IPS-20b (cell line): Measurements from ENCODE around the gene EMC6.

ENCODE experiments used
- H3K27ac ChIP-seq: one replicate; pipeline ENCODE4 v1.5.1; 2013; ENCODE audit warnings: low read length
- H3K27me3 ChIP-seq: 2 replicates; pipeline ENCODE4 v1.6.1; 2013; ENCODE audit warnings: mild to moderate bottlenecking, low read length, inconsistent platforms; ENCODE audit not compliant: insufficient read depth
- H3K36me3 ChIP-seq: 2 replicates; pipeline ENCODE4 v1.6.1; 2013; ENCODE audit warnings: low read depth, mild to moderate bottlenecking, inconsistent platforms, low read length, moderate library complexity; ENCODE audit not compliant: insufficient read depth
- H3K4me1 ChIP-seq: 2 replicates; pipeline ENCODE4 v1.6.1; 2013; ENCODE audit warnings: mild to moderate bottlenecking, control low read depth, inconsistent platforms, low read length, moderate library complexity; ENCODE audit not compliant: insufficient read depth
- H3K4me3 ChIP-seq: 2 replicates; pipeline ENCODE4 v1.5.1; 2013; ENCODE audit warnings: mild to moderate bottlenecking, low read length, inconsistent platforms
- H3K9ac ChIP-seq: 2 replicates; pipeline ENCODE4 v1.6.1; 2013; ENCODE audit warnings: low read depth, mild to moderate bottlenecking, inconsistent platforms, low read length, moderate library complexity
- H3K9me3 ChIP-seq: 2 replicates; pipeline ENCODE4 v1.6.1; 2013; ENCODE audit warnings: mild to moderate bottlenecking, low read depth, low read length, inconsistent platforms; ENCODE audit not compliant: insufficient read depth

The EMC6 gene

DNA sequence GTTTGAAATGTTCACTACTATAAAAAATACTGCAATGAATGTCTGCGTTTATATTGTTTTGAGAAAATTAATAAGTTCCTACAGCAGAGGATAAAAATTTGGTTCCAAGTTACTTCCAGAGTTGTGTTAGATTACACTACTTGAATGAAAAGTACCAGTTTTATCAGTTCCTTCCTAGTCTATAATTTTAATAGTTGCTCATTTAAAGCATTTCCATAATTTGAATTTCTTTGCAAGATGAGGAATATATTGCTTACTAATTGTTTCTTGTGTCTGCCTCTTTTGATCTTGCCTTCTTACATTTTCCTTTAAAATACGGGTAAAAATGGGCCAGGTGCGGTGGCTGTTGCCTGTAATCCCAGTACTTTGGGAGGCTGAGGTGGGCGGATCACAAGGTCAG lies 4.0 kb downstream of the EMC6 start:
- H3K9me3 ChIP-seq: no peaks in the 10 kb centered on the region

DNA sequence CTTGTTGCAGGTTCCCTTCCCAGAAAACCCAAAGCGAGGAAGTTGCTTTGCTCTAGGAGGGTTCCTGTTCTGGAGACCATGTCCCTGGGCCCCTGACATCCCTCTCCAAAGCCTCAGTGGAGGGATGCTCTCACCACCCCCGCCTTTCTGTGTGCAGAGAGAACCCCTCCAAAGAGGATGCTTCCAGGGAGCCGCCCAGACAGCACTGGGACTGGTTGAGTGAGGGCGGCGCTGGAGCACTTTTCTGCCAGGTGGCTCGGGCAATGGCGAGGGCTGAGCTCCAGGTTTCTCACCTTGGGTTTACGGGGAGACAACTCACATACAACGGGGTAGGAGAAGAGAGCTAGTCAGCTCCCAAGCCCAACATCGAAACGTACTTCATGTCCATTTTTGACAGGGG lies 7.3 kb downstream of the EMC6 start:
- Histone ChIP-seq H3K27ac (no peak overlapping the region), H3K9me3 (no peaks in the 10 kb centered on the region), H3K4me1 (no peaks in the 10 kb centered on the region), H3K27me3 (no peaks in the 10 kb centered on the region), H3K4me3 (no peak overlapping the region), H3K36me3 (no peaks in the 10 kb centered on the region), H3K9ac (no peak overlapping the region)

More for the DNA sequence above, 4.0 kb downstream of the EMC6 start:
- Histone ChIP-seq H3K4me1 (no peaks in the 10 kb centered on the region), H3K27me3 (no peaks in the 10 kb centered on the region), H3K27ac (no peak overlapping the region), H3K9ac (no peak overlapping the region), H3K36me3 (peaks cover 9% of the 10 kb centered on the region; the same call in 1 of the 2 replicates), H3K4me3 (no peak overlapping the region)

DNA sequence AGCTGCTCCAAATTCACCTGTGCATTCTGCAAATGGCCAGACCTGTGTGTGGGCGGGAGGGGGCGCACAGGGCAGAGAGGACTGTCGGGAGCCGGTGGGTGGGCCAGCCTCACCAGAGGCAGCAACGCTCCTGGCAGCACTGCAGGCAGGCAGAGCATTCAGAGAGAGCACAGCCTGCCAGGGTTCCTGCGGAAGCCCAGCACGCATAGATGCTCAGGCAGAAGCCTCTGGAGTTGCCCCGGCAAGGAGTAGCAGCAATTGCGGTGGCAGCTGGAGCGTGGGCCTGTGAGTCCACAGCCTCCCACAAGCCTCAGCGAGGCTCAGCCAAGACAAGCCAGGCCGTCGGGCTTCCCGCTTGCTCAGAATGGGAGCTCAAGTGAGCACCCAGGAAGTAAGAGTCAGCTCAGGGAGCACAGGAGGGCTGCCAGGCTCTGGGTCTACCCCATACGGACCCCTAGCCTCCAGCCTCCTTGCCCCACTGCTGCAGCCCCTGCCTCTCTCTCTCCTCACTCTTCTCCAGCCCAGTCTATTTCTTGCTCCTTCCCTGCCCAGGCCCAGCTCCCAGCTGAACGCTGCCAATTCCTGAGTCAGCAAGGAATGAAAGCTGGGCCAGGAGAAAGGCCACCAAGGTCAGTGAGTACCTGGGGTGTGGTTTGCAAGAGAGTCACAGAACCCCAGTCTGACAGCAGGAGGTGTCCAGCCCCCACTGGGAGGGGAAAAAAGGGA lies 9.6 kb downstream of the EMC6 start:
- Histone ChIP-seq H3K9me3 (no peaks in the 10 kb centered on the region), H3K9ac (no peak overlapping the region), H3K27ac (no peak overlapping the region), H3K36me3 (no peaks in the 10 kb centered on the region), H3K4me3 (no peak overlapping the region), H3K4me1 (no peaks in the 10 kb centered on the region), H3K27me3 (no peaks in the 10 kb centered on the region)

DNA sequence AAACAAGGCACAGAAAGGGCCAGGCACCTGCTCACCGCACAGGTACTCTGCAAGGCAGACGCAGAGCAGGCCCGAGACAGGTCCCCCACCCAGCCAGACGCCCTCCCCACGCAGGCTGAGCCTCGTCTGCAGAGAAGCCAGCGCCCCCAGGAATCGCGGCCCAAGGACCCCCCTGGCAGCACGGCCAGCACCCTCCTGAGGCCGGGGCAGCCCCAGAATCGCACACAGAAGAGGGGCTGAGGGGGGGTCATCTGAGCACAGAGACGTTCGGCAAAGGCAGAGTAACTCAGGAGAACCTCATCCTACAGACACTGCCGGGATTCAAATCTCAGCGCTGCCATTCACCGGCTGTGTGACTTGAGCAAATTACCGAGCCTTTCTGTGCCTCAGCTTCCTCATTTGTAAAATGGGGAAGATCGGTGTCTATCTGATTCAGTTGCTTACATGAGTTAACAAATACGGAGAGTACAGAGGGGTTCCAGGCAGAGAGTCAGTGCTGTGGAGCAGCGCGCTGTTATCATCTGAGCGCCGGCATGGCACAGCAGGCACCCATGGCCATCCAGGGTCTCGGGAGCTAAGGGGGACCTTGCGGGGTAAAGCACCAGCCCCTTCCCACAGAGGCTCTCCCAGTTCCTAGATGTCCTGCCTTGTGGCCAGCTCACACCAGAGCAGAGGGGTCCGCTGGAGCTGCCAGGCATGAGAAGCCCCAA lies 10.4 kb downstream of the EMC6 start:
- no peak overlapping the region for H3K9ac ChIP-seq
- no peak overlapping the region for H3K27ac ChIP-seq
- no peaks in the 10 kb centered on the region for H3K36me3 ChIP-seq

DNA sequence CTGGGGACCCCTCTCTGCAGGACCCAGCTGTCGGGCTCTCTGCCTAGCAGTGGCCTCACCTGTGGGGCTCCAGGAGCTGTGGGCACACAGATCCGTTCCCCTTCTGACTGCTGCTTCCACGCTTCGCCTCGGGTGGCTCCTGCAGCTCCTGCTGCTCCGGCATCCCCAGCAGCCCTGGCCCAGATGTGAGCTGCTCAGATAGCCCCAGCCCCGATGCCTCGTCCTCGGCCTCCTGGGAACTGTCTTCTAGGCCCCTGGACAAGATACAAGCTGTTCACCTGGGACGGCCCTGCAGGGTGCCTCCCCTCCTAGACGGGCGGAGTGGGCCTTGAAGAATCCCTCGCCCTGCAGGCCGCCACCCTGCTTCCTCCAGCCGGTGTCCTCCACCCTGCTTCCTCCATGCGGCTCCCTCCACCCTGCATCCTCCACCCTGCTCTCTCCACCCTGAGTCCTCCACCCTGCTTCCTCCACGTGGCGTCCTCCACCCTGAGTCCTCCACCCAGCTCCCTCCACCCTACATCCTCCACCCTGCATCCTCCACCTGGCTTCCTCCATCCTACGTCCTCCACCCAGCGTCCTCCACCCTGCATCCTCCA lies 11.0 kb downstream of the EMC6 start:
- H3K9ac ChIP-seq: no peak overlapping the region
- no peaks in the 10 kb centered on the region for H3K9me3 ChIP-seq
- H3K27me3 ChIP-seq: no peaks in the 10 kb centered on the region
- H3K27ac ChIP-seq: no peak overlapping the region
- H3K4me3 ChIP-seq: no peak overlapping the region
- H3K36me3 ChIP-seq: no peaks in the 10 kb centered on the region
- H3K4me1 ChIP-seq: no peaks in the 10 kb centered on the region

More for the DNA sequence above, 10.4 kb downstream of the EMC6 start:
- Histone ChIP-seq H3K4me3 (no peak overlapping the region), H3K4me1 (no peaks in the 10 kb centered on the region), H3K27me3 (no peaks in the 10 kb centered on the region), H3K9me3 (no peaks in the 10 kb centered on the region)

DNA sequence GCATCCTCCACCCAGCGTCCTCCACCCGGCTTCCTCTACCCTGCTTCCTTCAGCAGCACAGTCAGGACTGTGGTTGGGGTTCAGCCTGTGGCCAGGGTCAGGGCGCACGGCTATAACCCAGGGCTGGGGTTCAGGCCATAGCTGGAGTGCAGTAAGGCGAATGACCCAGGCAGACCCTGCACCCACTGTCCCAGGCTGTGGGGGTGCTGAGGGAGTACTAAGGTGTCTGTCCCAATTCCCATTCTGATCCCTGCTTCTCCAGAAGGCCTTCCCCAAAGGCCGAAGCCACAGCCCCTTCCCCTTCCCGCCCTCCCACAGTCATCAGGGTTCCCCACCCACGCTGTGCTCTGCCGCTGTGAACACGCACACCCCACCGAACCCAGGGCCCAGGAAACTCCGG lies 12.4 kb downstream of the EMC6 start:
- H3K27me3 ChIP-seq: no peaks in the 10 kb centered on the region
- H3K9me3 ChIP-seq: no peaks in the 10 kb centered on the region
- no peak overlapping the region for H3K9ac ChIP-seq
- H3K4me1 ChIP-seq: no peaks in the 10 kb centered on the region
- no peak overlapping the region for H3K27ac ChIP-seq
- no peaks in the 10 kb centered on the region for H3K36me3 ChIP-seq
- no peak overlapping the region for H3K4me3 ChIP-seq

DNA sequence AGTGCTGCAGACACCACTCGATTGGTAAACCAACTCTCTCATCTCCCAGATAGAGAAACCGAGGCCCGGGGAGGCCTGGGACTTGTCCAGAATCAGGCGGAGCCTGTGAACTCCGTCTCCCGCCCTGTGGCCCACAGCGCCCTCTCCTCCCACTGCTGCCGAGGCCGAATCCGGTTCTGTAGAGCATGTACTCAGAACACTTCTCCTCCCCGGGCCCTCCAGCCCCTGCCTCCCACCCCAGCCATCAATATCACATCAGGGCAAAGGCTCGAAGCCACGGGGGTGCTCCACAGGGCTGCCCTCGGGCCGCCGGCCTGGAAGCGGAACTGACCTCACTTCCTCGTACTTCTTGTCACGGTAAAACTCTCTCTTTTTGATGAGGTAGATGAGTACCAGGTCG lies 13.0 kb downstream of the EMC6 start:
- Histone ChIP-seq H3K27ac (no peak overlapping the region), H3K27me3 (no peaks in the 10 kb centered on the region), H3K9me3 (no peaks in the 10 kb centered on the region), H3K9ac (no peak overlapping the region), H3K36me3 (no peaks in the 10 kb centered on the region), H3K4me1 (no peaks in the 10 kb centered on the region), H3K4me3 (no peak overlapping the region)

DNA sequence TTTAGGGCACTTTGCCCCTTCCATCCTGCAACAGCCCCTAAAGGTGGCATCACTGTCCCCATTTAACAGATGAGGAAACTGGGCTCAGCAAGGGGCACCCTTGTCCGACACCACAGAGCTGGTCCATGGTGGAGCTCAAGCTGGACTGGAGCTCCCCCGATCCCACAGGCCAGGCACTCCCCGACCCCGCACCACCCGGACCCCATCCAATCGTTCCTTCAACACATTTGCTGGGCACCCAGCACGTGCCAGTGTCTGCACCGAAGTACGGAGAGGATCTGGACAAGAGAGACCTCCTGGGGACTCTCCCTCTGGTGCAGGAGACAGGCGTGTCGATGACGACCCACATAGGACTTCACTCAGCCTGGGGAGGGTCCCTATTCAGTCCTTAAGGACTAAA lies 13.4 kb downstream of the EMC6 start:
- Histone ChIP-seq H3K27me3 (no peaks in the 10 kb centered on the region), H3K36me3 (no peaks in the 10 kb centered on the region), H3K4me1 (no peaks in the 10 kb centered on the region), H3K4me3 (no peak overlapping the region), H3K9ac (no peak overlapping the region), H3K27ac (no peak overlapping the region), H3K9me3 (no peaks in the 10 kb centered on the region)

DNA sequence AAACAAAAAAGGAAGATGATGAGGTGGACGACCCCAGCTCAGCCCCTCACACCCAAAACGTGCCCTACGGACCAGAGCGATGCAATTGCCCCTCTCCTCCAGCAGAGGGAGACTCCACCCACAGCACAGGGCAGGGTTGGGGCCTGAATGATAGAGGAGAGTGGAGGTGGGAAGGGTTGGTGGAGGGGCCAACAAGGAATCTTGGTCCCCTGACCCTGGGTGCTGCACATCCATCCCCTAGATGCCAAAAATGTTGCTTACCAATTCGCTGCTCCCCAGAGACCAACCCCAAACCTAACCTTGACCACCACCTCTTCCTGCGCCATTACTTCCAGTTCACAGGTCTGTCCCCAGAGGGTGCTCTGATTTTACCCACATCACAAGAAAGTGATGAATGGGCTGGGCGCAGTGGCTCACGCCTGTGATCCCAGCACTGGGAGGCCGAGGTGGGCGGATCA lies 14.5 kb downstream of the EMC6 start:
- H3K27ac ChIP-seq: no peak overlapping the region
- no peaks in the 10 kb centered on the region for H3K27me3 ChIP-seq
- no peaks in the 10 kb centered on the region for H3K9me3 ChIP-seq
- H3K4me1 ChIP-seq: no peaks in the 10 kb centered on the region
- no peaks in the 10 kb centered on the region for H3K36me3 ChIP-seq
- H3K4me3 ChIP-seq: no peak overlapping the region
- H3K9ac ChIP-seq: no peak overlapping the region

DNA sequence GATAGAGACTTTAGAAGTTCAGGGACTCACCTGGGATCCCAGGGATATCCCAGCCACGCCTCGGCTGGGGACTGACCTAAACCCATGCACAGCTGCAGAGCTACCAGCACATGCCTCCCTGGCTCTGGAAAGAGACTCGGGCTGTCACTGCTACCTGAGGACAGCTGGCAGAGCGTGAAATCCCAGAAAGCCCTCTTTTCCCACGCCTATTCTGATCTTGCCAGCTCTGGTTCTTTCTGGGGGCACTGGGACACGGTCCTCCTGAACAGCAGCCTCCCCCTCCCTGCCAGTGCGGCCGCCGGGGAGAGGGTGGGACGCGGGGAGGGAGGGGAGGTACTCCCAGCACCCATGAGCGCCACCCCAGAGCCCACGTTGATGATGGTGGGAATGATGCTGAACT lies 16.6 kb downstream of the EMC6 start:
- Histone ChIP-seq H3K27ac (no peak overlapping the region), H3K4me1 (no peaks in the 10 kb centered on the region), H3K9me3 (no peaks in the 10 kb centered on the region), H3K4me3 (no peak overlapping the region), H3K36me3 (no peaks in the 10 kb centered on the region), H3K27me3 (no peaks in the 10 kb centered on the region), H3K9ac (no peak overlapping the region)

DNA sequence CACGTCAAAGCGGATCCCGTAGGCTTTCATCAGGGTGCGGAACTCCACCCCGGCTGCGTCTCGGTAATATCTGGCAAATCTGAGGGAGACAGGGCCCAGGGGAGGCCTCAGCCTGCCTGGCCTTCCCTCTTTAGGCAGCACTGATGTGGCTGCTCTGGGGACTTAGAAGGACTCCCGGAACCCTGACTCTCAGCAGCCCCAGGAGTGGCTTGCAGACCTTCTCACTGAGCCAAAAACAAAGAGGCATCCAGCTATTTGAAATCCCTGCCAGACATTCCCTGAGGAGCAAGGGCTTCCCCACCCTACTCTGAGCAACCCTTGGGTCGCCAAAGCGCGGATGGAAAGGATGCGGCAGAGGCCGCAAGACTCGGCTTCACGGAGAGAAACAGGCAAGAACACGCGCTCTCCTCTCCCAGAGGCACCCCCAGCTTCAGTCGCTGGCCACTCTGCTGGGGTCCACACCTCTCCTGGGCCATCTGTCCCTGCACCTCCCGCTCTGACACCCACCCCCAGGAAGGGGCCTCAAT lies 19.5 kb downstream of the EMC6 start:
- H3K4me3 ChIP-seq: no peak overlapping the region
- no peak overlapping the region for H3K9ac ChIP-seq

More for the DNA sequence above, 19.5 kb downstream of the EMC6 start:
- no peaks in the 10 kb centered on the region for H3K36me3 ChIP-seq
- no peak overlapping the region for H3K27ac ChIP-seq
- H3K27me3 ChIP-seq: no peaks in the 10 kb centered on the region
- H3K4me1 ChIP-seq: no peaks in the 10 kb centered on the region
- H3K9me3 ChIP-seq: no peaks in the 10 kb centered on the region
